Right lobe of liver (tissue), 6 donors: ENCODE data around the gene NR6A1. TPM values are rescaled to one million over a fixed set of nuclear protein-coding genes. Genes with fewer than 3 reads are reported as not detected.

Experiments used
- ATAC-seq, 4 donors: fragments of 200-7000 bp; cut with Tn5 transposase; one replicate each; pipeline ENCODE4 v1.9.1; 2020; ENCODE audit warnings: mild to moderate bottlenecking in 4 of 4, moderate library complexity in 4 of 4
- DNase-seq, 3 donors: peaks; one replicate each; pipeline ENCODE4 v3.0.0-alpha.2; 2020
- H3K27ac ChIP-seq, 3 donors: fragments of 200-600 bp; one replicate each; pipeline ENCODE4 v1.8.0; 2022
- H3K27me3 ChIP-seq, 2 donors: fragments of 200-600 bp; one replicate each; pipeline ENCODE4 v1.8.0; 2022
- H3K36me3 ChIP-seq, 4 donors: fragments of 200-600 bp; sonication (generic) in 1 of 4; one replicate each; pipeline versions ENCODE4 v1.5.1 to v1.8.0; 2017 to 2022; ENCODE audit warnings: control low read depth in 1 of 4
- H3K4me1 ChIP-seq, 4 donors: fragments of 200-600 bp; sonication (generic) in 1 of 4; one replicate each; pipeline versions ENCODE4 v1.5.1 to v1.8.0; 2017 to 2022; ENCODE audit warnings: control low read depth in 1 of 4
- H3K4me3 ChIP-seq, 3 donors: fragments of 200-600 bp; one replicate each; pipeline ENCODE4 v1.8.0; 2022
- H3K9me3 ChIP-seq, 4 donors: fragments of 200-600 bp; sonication (generic) in 1 of 4; one replicate each; pipeline versions ENCODE4 v1.5.1 to v1.8.0; 2017 to 2022; ENCODE audit warnings: control low read depth in 1 of 4
- POLR2A ChIP-seq: fragments of 450-650 bp; IDR thresholded peaks from one replicate; pipeline ENCODE4 v1.6.1; 2017; ENCODE audit warnings: antibody characterized with exemption, mild to moderate bottlenecking
- WGBS: methylation state at CpG from one replicate; pipeline ENCODE4 v1.1.6; 2018; ENCODE audit warnings: low coverage, low lambda C conversion rate; ENCODE audit not compliant: insufficient coverage; ENCODE audit errors: missing lambda C conversion rate; 5-methylcytosine and 5-hydroxymethylcytosine counted together
- intact Hi-C, 2 donors: fragments of 100-400 bp; cut with DNase I; formaldehyde crosslinking; loops; one replicate each; pipeline versions ENCODE4 v1.11.2 to v1.14.1; 2022
- total RNA-seq, 6 experiments: library from RNA; depleted of rRNA in 2 of 6; stranded (reverse); fragments of >200 nt in 2 of 6; fragmentation: NEBNext Ultra II Directional in 3 of 6; extraction: Animal tissue kit (Norgen Biotek cat#: 25700) in 3 of 6; gene quantifications; one replicate each; pipeline versions ENCODE4 v1.1.0 to v1.2.4, GENCODE V29; 2016 to 2023
- TF ChIP-seq, protein P1 (sequence below), 4 donors: fragments of 200-600 bp in 3 of 4; fragments of 450-650 bp in 1 of 4; IDR thresholded peaks; one replicate each; pipeline versions ENCODE4 v1.5.1 to v1.8.0; 2016 to 2022; ENCODE audit warnings: antibody characterized with exemption in 4 of 4, mild to moderate bottlenecking in 2 of 4
- donor health status: DM: no; HTN: yes; CAD: no.
- donor health status: DM: no; HTN: no; CAD: no.
- donor health status: DM: no; HTN: no; CAD: no.
- donor health status: DM: no; HTN: yes; CAD: no.
- donor health status: DM: no; HTN: yes; CAD: no.

Gene NR6A1
- total RNA-seq, 6 experiments from 2014 or later = 1.3 to 3.6 (median 1.9) TPM

DNA sequence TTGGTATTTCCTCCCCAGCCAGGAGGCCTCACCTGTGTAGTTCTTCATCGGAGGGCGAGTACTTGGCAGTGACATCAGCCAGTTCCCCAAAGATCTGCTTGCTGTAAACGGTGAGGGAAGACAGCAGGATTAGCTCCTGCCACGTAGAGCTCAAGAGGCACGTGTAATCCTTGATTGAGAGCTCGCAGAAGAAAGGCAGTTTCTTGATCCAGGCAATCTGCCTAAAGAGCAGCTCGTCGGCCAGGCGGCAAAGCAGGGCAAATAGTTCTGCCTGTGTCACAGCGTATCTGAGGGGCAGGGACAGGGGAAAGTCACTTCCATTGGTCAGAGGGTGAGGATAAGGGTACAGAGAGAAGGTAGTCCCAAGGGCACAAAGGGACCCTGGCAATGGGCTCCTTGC is 235.3 kb downstream of the NR6A1 start:
- ATAC-seq (no peak), DNase-seq (no peak)
- 94% methylated on average over 8 of the region's 10 CpGs for WGBS
- peaks cover 0 to 32% (median 2%) of the 10 kb centered on the region in 4 donors for H3K36me3 ChIP-seq
- no peaks in the 10 kb centered on the region for H3K27me3 ChIP-seq
- TF ChIP-seq, protein P1, sequence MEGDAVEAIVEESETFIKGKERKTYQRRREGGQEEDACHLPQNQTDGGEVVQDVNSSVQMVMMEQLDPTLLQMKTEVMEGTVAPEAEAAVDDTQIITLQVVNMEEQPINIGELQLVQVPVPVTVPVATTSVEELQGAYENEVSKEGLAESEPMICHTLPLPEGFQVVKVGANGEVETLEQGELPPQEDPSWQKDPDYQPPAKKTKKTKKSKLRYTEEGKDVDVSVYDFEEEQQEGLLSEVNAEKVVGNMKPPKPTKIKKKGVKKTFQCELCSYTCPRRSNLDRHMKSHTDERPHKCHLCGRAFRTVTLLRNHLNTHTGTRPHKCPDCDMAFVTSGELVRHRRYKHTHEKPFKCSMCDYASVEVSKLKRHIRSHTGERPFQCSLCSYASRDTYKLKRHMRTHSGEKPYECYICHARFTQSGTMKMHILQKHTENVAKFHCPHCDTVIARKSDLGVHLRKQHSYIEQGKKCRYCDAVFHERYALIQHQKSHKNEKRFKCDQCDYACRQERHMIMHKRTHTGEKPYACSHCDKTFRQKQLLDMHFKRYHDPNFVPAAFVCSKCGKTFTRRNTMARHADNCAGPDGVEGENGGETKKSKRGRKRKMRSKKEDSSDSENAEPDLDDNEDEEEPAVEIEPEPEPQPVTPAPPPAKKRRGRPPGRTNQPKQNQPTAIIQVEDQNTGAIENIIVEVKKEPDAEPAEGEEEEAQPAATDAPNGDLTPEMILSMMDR (IDR thresholded peaks at IDR 0.05) = no peak
- TF ChIP-seq POLR2A = no peak
- H3K4me3 ChIP-seq = no peak overlapping the region
- intact Hi-C loops = loop anchor here in 1 of 2 donors (5.0 kb wide), 1 partner anchor 114 kb away; no protein-coding TSS in a partner anchor
- H3K27ac ChIP-seq = no peak overlapping the region
- H3K4me1 ChIP-seq = no peaks in the 10 kb centered on the region
- no peaks in the 10 kb centered on the region for H3K9me3 ChIP-seq

- ATAC-seq (no peak), DNase-seq (no peak)
- Histone ChIP-seq H3K27ac (no peak overlapping the region), H3K4me3 (no peak overlapping the region), H3K27me3 (no peaks in the 10 kb centered on the region), H3K36me3 (peaks cover 0 to 21% (median 0%) of the 10 kb centered on the region in 4 donors), H3K4me1 (no peaks in the 10 kb centered on the region), H3K9me3 (no peaks in the 10 kb centered on the region)
- intact Hi-C loops = loop anchor here in 1 of 2 donors (5.0 kb wide), 1 partner anchor 111 kb away; no protein-coding TSS in a partner anchor
- TF ChIP-seq POLR2A = no peak
- TF ChIP-seq, protein P1 (IDR thresholded peaks at IDR 0.05) = no peak
- WGBS = 86% methylated on average over 2 of the region's 2 CpGs
Measured at GRCh38 chr9:124532897-124533296, 238.2 kb downstream of the NR6A1 start.

DNA sequence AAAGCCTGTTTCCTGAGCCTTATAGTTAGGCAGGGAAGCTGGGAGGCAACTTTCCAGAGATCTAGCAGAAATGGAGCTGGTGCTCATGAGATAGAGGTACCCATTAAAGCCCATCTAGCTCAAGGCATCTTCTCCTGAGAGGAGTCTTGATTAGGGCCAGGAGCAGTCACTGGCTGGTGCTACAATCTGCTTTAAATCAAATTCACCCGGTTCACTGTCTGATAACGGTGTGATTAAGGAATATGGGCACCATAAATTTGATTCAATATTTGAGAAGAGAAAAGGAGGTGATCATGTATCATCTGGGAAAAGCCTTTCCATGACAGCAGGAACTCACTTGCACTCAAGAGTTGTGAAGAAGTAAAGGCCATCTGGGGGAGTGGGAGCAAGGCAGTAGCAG is 240.0 kb downstream of the NR6A1 start:
- no peaks in the 10 kb centered on the region for H3K27me3 ChIP-seq
- no peak overlapping the region for H3K4me3 ChIP-seq
- H3K4me1 ChIP-seq = no peaks in the 10 kb centered on the region
- peaks cover 0 to 19% (median 0%) of the 10 kb centered on the region in 4 donors for H3K36me3 ChIP-seq
- ATAC-seq (no peak), DNase-seq (no peak)
- H3K9me3 ChIP-seq = no peaks in the 10 kb centered on the region
- 94% methylated on average over 2 of the region's 2 CpGs for WGBS
- TF ChIP-seq, protein P1 (IDR thresholded peaks at IDR 0.05) = no peak
- TF ChIP-seq POLR2A = no peak
- no peak overlapping the region for H3K27ac ChIP-seq
- intact Hi-C loops = loop anchor here in 1 of 2 donors (5.0 kb wide), 1 partner anchor 109 kb away; no protein-coding TSS in a partner anchor

DNA sequence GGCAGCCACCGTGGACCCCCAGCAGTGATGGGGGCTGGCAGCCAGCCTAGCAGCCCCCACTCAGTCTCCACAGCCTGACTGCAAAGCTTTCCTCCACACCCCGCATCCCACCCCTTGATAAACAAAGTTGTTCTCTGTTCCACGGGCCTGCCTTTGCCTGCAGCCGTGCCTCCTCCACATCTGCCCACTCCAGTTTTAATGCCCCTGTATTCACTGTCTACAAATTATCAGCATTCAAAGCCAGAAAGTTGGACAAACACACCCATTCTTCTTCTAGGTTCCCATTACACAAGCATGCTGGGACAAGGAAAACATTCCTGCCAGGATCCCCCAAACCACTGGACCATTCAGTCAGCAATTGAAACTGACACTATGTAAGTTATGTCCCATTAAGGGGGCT is 240.9 kb downstream of the NR6A1 start:
- H3K4me3 ChIP-seq = no peak overlapping the region
- H3K4me1 ChIP-seq = no peaks in the 10 kb centered on the region
- no peak for TF ChIP-seq POLR2A
- TF ChIP-seq, protein P1 (IDR thresholded peaks at IDR 0.05) = no peak
- H3K36me3 ChIP-seq = peaks cover 0 to 21% (median 0%) of the 10 kb centered on the region in 4 donors
- ATAC-seq (no peak), DNase-seq (no peak)
- no peak overlapping the region for H3K27ac ChIP-seq
- H3K27me3 ChIP-seq = no peaks in the 10 kb centered on the region
- no peaks in the 10 kb centered on the region for H3K9me3 ChIP-seq
- 96% methylated on average over 3 of the region's 4 CpGs for WGBS
- intact Hi-C loops = loop anchor here in 1 of 2 donors (5.0 kb wide), 1 partner anchor 108 kb away; no protein-coding TSS in a partner anchor
